HEK293T (cell line): Measurements from ENCODE around the gene KCNF1.

Experiments used
- CTCF ChIA-PET: fragments of 350-600 bp; formaldehyde crosslinking; extraction: SDS; loops from one replicate; lab custom pipeline; 2021; ENCODE audit warnings: antibody characterized with exemption, inconsistent platforms; lab: Yijun Ruan, JAX
- POLR2A ChIA-PET: fragments of 350-600 bp; formaldehyde crosslinking; extraction: SDS; loops from one replicate; lab custom pipeline; 2020; ENCODE audit warnings: antibody characterized with exemption, inconsistent platforms; lab: Yijun Ruan, JAX
- DNase-seq: peaks from one replicate; pipeline ENCODE4 v3.0.0; 2012; ENCODE audit warnings: mixed read lengths; ENCODE audit errors: extremely low spot score
- ARNT ChIP-seq: fragments of 450-650 bp; IDR thresholded peaks from 2 replicates; pipeline ENCODE4 v1.6.1; 2017; ENCODE audit warnings: mild to moderate bottlenecking
- BHLHE40 ChIP-seq: fragments of 450-650 bp; IDR thresholded peaks from 2 replicates; pipeline ENCODE4 v1.6.1; 2016; ENCODE audit warnings: mild to moderate bottlenecking, moderate library complexity, borderline replicate concordance
- CTBP1 ChIP-seq: fragments of 450-650 bp; IDR thresholded peaks from 2 replicates; pipeline ENCODE4 v1.6.1; 2016; ENCODE audit warnings: borderline replicate concordance
- ELF4 ChIP-seq: fragments of 450-650 bp; IDR thresholded peaks from 2 replicates; pipeline ENCODE4 v1.6.1; 2017; ENCODE audit warnings: antibody characterized with exemption
- FOXA1 ChIP-seq: fragments of 450-650 bp; IDR thresholded peaks from 2 replicates; pipeline ENCODE4 v1.6.1; 2016; ENCODE audit warnings: mild to moderate bottlenecking
- FOXK2 ChIP-seq: fragments of 450-650 bp; IDR thresholded peaks from 2 replicates; pipeline ENCODE4 v1.6.1; 2016; ENCODE audit warnings: mild to moderate bottlenecking
- FOXM1 ChIP-seq: fragments of 450-650 bp; IDR thresholded peaks from 2 replicates; pipeline ENCODE4 v1.6.1; 2017; ENCODE audit warnings: mild to moderate bottlenecking, borderline replicate concordance
- HDGF ChIP-seq: fragments of 450-650 bp; IDR thresholded peaks from 2 replicates; pipeline ENCODE4 v1.6.1; 2017; ENCODE audit warnings: antibody characterized with exemption, borderline replicate concordance
- L3MBTL2 ChIP-seq: fragments of 450-650 bp; conservative IDR thresholded peaks from 2 replicates; pipeline ENCODE4 v1.6.1; 2016; ENCODE audit warnings: mild to moderate bottlenecking
- LEF1 ChIP-seq: fragments of 450-650 bp; IDR thresholded peaks from 2 replicates; pipeline ENCODE4 v1.6.1; 2017; ENCODE audit warnings: mild to moderate bottlenecking, borderline replicate concordance
- NFRKB ChIP-seq: fragments of 450-650 bp; IDR thresholded peaks from 2 replicates; pipeline ENCODE4 v1.6.1; 2016; ENCODE audit warnings: mild to moderate bottlenecking, moderate library complexity
- SP1 ChIP-seq: fragments of 450-650 bp; IDR thresholded peaks from 2 replicates; pipeline ENCODE4 v1.6.1; 2017
- SUZ12 ChIP-seq: fragments of 450-650 bp; IDR thresholded peaks from 2 replicates; pipeline ENCODE4 v1.6.1; 2016; ENCODE audit warnings: mild to moderate bottlenecking
- TARDBP ChIP-seq: fragments of 450-650 bp; IDR thresholded peaks from 2 replicates; pipeline ENCODE4 v1.6.1; 2016
- ZNF384 ChIP-seq: fragments of 450-650 bp; IDR thresholded peaks from 2 replicates; pipeline ENCODE4 v1.6.1; 2016
- TF ChIP-seq, protein P1 (sequence below): fragments of 450-650 bp; IDR thresholded peaks from 2 replicates; pipeline ENCODE4 v1.6.1; 2016

Gene KCNF1

DNA sequence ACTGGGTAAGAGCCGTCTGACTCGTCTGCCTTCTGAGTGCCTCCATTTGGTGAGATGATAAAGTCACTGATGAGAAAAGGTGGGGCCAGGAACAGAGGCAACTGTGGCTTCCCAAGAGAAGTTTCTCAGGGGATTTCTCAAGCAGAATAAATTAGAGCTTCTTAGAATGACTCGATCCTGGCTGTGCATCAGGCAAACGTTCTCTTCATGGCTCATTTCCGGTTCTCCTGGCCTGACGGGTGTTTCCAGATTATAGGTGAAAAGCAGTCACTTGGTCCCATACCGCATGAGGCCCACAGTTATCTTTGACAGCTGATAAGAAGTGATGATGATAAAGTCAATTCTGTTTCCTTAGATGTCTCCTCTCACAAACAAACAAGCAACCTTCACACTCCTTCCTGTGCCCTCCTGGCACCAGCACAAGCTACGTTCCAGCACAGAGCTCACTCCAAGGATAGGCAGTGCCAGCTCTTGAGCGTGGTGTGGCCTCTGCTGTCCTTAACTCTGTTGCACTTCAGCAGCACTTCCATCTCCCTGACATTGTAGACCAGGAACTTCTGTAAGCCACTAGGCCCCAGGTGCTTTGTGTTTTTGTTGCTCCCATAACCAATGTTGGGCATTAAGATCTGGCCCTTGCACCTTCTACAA is 37.8 kb upstream of the KCNF1 start:
- no peak for DNase-seq
- TF ChIP-seq SP1 (no peak), ARNT (no peak), HDGF (no peak), SUZ12 (no peak), ZNF384 (no peak), LEF1 (no peak), L3MBTL2 (no peak), FOXK2 (no peak), ELF4 (no peak), BHLHE40 (no peak), FOXA1 (no peak), FOXM1 (no peak), CTBP1 (no peak), TARDBP (no peak), NFRKB (no peak)
- TF ChIP-seq, protein P1, sequence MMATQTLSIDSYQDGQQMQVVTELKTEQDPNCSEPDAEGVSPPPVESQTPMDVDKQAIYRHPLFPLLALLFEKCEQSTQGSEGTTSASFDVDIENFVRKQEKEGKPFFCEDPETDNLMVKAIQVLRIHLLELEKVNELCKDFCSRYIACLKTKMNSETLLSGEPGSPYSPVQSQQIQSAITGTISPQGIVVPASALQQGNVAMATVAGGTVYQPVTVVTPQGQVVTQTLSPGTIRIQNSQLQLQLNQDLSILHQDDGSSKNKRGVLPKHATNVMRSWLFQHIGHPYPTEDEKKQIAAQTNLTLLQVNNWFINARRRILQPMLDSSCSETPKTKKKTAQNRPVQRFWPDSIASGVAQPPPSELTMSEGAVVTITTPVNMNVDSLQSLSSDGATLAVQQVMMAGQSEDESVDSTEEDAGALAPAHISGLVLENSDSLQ, result no peak
- CTCF ChIA-PET, result no interaction called here
- POLR2A ChIA-PET, result no interaction called here

- no peak for DNase-seq
- CTCF ChIA-PET, result interaction anchor here (0.9 to 1.3 kb wide), 2 partner anchors 31 to 40 kb away, joined by 3 read pairs; no protein-coding TSS in a partner anchor
- POLR2A ChIA-PET, result no interaction called here
- no peak for TF ChIP-seq ELF4
- no peak for TF ChIP-seq FOXM1
- TF ChIP-seq, protein P1, result no peak
- TF ChIP-seq FOXK2, result no peak
- TF ChIP-seq LEF1, result no peak
- TF ChIP-seq FOXA1, result no peak
- no peak for TF ChIP-seq SP1
- TF ChIP-seq TARDBP, result no peak
- no peak for TF ChIP-seq NFRKB
- TF ChIP-seq L3MBTL2, result no peak
- no peak for TF ChIP-seq ARNT
- TF ChIP-seq BHLHE40, result no peak
- no peak for TF ChIP-seq CTBP1
- no peak for TF ChIP-seq ZNF384
These were observed 36.6 kb upstream of the KCNF1 start for GRCh38 chr2:10875126-10875525.

DNA sequence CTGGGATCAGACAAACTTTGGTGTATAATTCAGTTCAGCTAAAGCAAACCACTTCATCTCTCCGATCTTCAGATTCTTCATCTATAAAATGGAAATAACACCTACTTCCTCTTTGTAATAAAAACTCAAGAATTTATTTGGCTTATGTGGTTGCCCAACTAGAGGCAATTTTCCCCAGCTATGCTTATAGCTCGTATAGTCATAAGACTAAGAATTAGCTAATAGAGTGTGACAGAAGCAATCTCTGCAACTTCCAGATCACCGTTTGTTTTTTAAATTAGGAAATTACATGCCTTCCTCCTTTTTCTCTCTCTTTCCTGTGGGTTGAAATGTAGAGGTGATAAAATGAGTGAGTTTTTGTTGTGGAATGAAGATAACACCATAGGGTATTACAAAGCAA is 35.3 kb upstream of the KCNF1 start:
- CTCF ChIA-PET, result no interaction called here
- TF ChIP-seq FOXK2 (no peak), TARDBP (no peak), ELF4 (no peak), ARNT (no peak), LEF1 (no peak), SUZ12 (no peak), ZNF384 (no peak), SP1 (no peak), FOXM1 (no peak)
- TF ChIP-seq, protein P1, result no peak
- DNase-seq, result no peak

DNA sequence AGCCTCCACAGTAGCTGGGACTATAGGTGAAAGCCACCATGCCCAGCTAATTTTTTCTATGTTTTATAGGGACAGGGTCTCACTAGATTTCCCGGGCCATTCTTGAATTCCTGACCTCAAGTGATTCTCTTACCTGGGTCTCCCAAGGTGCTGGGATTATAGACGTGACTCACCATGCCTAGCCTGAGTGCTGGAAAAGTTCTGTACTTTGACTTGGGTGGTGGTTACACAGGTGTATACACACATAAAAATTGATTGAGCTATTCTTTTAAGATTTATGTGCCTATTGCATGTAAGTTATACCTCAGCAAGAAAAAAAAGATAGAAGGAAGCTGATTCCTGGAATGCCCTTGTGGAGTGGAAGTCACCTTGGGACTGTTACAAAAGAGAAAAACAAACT is 34.8 kb upstream of the KCNF1 start:
- ChIA-PET POLR2A (interaction anchor here (1.2 kb wide), 1 partner anchor 9 kb away, joined by 4 read pairs; no protein-coding TSS in a partner anchor), CTCF (no interaction called here)
- no peak for DNase-seq
- TF ChIP-seq, protein P1, result no peak
- TF ChIP-seq ARNT, result no peak
- no peak for TF ChIP-seq ELF4
- no peak for TF ChIP-seq TARDBP
- TF ChIP-seq ZNF384, result no peak
- no peak for TF ChIP-seq CTBP1
- no peak for TF ChIP-seq FOXM1
- TF ChIP-seq L3MBTL2, result no peak
- TF ChIP-seq NFRKB, result no peak
- no peak for TF ChIP-seq BHLHE40
- no peak for TF ChIP-seq LEF1
- TF ChIP-seq HDGF, result no peak
- no peak for TF ChIP-seq SUZ12

More for the DNA sequence above, 35.3 kb upstream of the KCNF1 start:
- POLR2A ChIA-PET, result interaction anchor here (1.2 kb wide), 1 partner anchor 8 kb away, joined by 4 read pairs; no protein-coding TSS in a partner anchor

DNA sequence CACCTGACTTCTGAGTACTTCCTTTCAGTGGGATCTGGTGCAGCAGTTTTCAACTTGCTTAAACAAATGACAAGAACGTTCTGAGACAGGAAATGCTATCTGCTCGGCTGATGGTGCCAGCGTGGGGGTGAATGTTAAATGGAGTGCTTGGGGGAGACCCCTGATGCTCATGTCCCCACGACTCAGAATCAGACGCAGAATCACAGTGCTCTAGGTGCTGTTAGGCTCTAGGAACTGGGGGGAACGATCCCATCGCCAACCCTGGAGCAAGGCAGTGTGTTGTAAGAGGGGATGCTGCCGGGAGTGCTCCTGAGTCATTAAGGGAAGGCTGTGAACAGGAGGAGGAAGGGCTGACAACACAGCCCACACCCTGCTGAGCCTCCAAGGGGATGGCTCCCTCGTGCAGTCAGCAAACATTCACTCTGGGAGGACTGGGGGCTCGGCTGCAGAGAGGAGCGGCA is 34.1 kb upstream of the KCNF1 start:
- CTCF ChIA-PET, result no interaction called here
- TF ChIP-seq ARNT (no peak), SP1 (no peak), HDGF (no peak), LEF1 (no peak), SUZ12 (no peak), FOXK2 (no peak), FOXA1 (no peak), NFRKB (no peak), ZNF384 (no peak), L3MBTL2 (no peak), FOXM1 (no peak), ELF4 (no peak)
- POLR2A ChIA-PET, result no interaction called here
- no peak for DNase-seq
